IMR-90 (cell line): ENCODE measurements around the gene TP63. TPM values are rescaled to one million over a fixed set of nuclear protein-coding genes. Genes with fewer than 3 reads are reported as not detected.

Source experiments
- ATAC-seq: fragments of 200-7000 bp; cut with Tn5 transposase; 2 replicates; pipeline ENCODE4 v1.9.1; 2020; ENCODE audit warnings: low read depth, mild to moderate bottlenecking, moderate library complexity
- BruUV-seq: library from RNA; stranded (reverse); fragments of 400-500 nt; replicated peaks from 2 replicates; lab custom pipeline; 2021; lab: Mats Ljungman, UMichigan
- CTCF ChIA-PET: fragments of 300-600 bp; formaldehyde crosslinking; extraction: SDS; loops from one replicate; lab custom pipeline; 2021; ENCODE audit warnings: antibody characterized with exemption; lab: Yijun Ruan, JAX
- POLR2A ChIA-PET: fragments of 300-600 bp; sonication (Branson Sonifier 250); formaldehyde crosslinking; loops from one replicate; lab custom pipeline; 2022; ENCODE audit warnings: antibody characterized with exemption; ENCODE audit not compliant: unreplicated experiment; lab: Charles Lee
- DNase-seq: peaks from one replicate; pipeline ENCODE4 v3.0.0; 2013
- H2AFZ ChIP-seq: replicated peaks from 2 replicates; pipeline ENCODE3; 2013; ENCODE audit warnings: low read length, mild to moderate bottlenecking; ENCODE audit not compliant: poor library complexity
- H2AK5ac ChIP-seq: 2 replicates; pipeline ENCODE4 v1.6.1; 2013; ENCODE audit warnings: low read depth, low read length, inconsistent platforms
- H2AK9ac ChIP-seq: replicated peaks from 2 replicates; pipeline ENCODE3; 2013; ENCODE audit warnings: mild to moderate bottlenecking, low read depth, low read length, moderate library complexity; ENCODE audit not compliant: poor library complexity
- H2BK120ac ChIP-seq: 2 replicates; pipeline ENCODE4 v1.6.1; 2013; ENCODE audit warnings: low read depth, low read length, inconsistent platforms
- H2BK15ac ChIP-seq: 3 replicates; pipeline ENCODE4 v1.6.1; 2013; ENCODE audit warnings: low read depth, low read length, inconsistent platforms
- H2BK20ac ChIP-seq: 2 replicates; pipeline ENCODE4 v1.6.1; 2013; ENCODE audit warnings: low read depth, mild to moderate bottlenecking, inconsistent platforms, low read length, moderate library complexity
- H2BK5ac ChIP-seq: 2 replicates; pipeline ENCODE4 v1.6.1; 2013; ENCODE audit warnings: mild to moderate bottlenecking, low read depth, low read length, inconsistent platforms; ENCODE audit not compliant: poor library complexity, severe bottlenecking
- H3K14ac ChIP-seq: replicated peaks from 2 replicates; pipeline ENCODE4 v1.6.1; 2013; ENCODE audit warnings: low read depth, low read length, inconsistent platforms
- H3K18ac ChIP-seq: 2 replicates; pipeline ENCODE4 v1.6.1; 2013; ENCODE audit warnings: low read depth, low read length, control low read depth
- H3K23ac ChIP-seq: 2 replicates; pipeline ENCODE4 v1.6.1; 2013; ENCODE audit warnings: low read depth, low read length, inconsistent platforms
- H3K27ac ChIP-seq: 2 replicates; pipeline ENCODE4 v1.5.1; 2013; ENCODE audit warnings: mild to moderate bottlenecking, control low read depth, low read length; ENCODE audit not compliant: insufficient read depth
- H3K27me3 ChIP-seq: 2 replicates; pipeline ENCODE4 v1.6.1; 2013; ENCODE audit warnings: low read length; ENCODE audit not compliant: control insufficient read depth, insufficient read depth
- H3K36me3 ChIP-seq: 2 replicates; pipeline ENCODE4 v1.6.1; 2013; ENCODE audit warnings: low read length, mixed read lengths; ENCODE audit not compliant: control insufficient read depth, insufficient read depth
- H3K4ac ChIP-seq: 2 replicates; pipeline ENCODE4 v1.6.1; 2013; ENCODE audit warnings: low read depth, low read length, inconsistent platforms
- H3K4me1 ChIP-seq: 2 replicates; pipeline ENCODE4 v1.6.1; 2013; ENCODE audit warnings: low read length, mixed read lengths; ENCODE audit not compliant: control insufficient read depth, insufficient read depth
- H3K4me2 ChIP-seq: 2 replicates; pipeline ENCODE4 v1.6.1; 2013; ENCODE audit warnings: low read depth, mild to moderate bottlenecking, control low read depth, low read length, moderate library complexity
- H3K4me3 ChIP-seq: 2 replicates; pipeline ENCODE4 v1.5.1; 2013; ENCODE audit warnings: low read depth, mild to moderate bottlenecking, control low read depth, low read length, moderate library complexity; ENCODE audit not compliant: insufficient read depth
- H3K56ac ChIP-seq: 2 replicates; pipeline ENCODE4 v1.6.1; 2013; ENCODE audit warnings: low read length, inconsistent platforms; ENCODE audit not compliant: insufficient read depth; ENCODE audit errors: extremely low read depth
- H3K79me1 ChIP-seq, 2 experiments: 2 replicates each; pipeline ENCODE4 v1.6.1; 2013; ENCODE audit warnings: low read length in 2 of 2, inconsistent platforms in 1 of 2, low read depth in 1 of 2
- H3K9ac ChIP-seq: 2 replicates; pipeline ENCODE4 v1.6.1; 2013; ENCODE audit warnings: low read depth, low read length, control low read depth
- H3K9me1 ChIP-seq: 2 replicates; pipeline ENCODE4 v1.6.1; 2013; ENCODE audit warnings: low read length, inconsistent platforms; ENCODE audit not compliant: insufficient read depth
- H3K9me3 ChIP-seq: 2 replicates; pipeline ENCODE4 v1.6.1; 2013; ENCODE audit warnings: low read length; ENCODE audit not compliant: control insufficient read depth, insufficient read depth
- H4K20me1 ChIP-seq: 2 replicates; pipeline ENCODE4 v1.6.1; 2013; ENCODE audit warnings: low read length, inconsistent platforms; ENCODE audit not compliant: insufficient read depth
- H4K5ac ChIP-seq: 2 replicates; pipeline ENCODE4 v1.6.1; 2013; ENCODE audit warnings: mild to moderate bottlenecking, low read depth, low read length, control low read depth
- H4K8ac ChIP-seq, 2 experiments: 2 replicates each; pipeline ENCODE4 v1.6.1; 2013; ENCODE audit warnings: low read depth in 2 of 2, low read length in 2 of 2, control low read depth in 1 of 2, inconsistent platforms in 1 of 2
- H4K91ac ChIP-seq: 2 replicates; pipeline ENCODE4 v1.6.1; 2013; ENCODE audit warnings: low read depth, low read length, inconsistent platforms; ENCODE audit not compliant: insufficient read depth
- BHLHE40 ChIP-seq: fragments of 150-350 bp; IDR thresholded peaks from 2 replicates; pipeline ENCODE4 v1.6.1; 2016; ENCODE audit warnings: mild to moderate bottlenecking, low read depth, low read length
- CTCF ChIP-seq: conservative IDR thresholded peaks from 2 replicates; pipeline ENCODE4 v1.5.1; 2012; ENCODE audit warnings: mild to moderate bottlenecking, low read depth, low read length, improper control_type of control experiment
- MXI1 ChIP-seq: IDR thresholded peaks from 2 replicates; pipeline ENCODE4 v1.6.1; 2012; ENCODE audit warnings: low read depth, mild to moderate bottlenecking, low read length, moderate library complexity, borderline replicate concordance
- POLR2A ChIP-seq: IDR thresholded peaks from 2 replicates; pipeline ENCODE4 v1.6.1; 2012; ENCODE audit warnings: mild to moderate bottlenecking, low read depth, low read length
- RCOR1 ChIP-seq: IDR thresholded peaks from 2 replicates; pipeline ENCODE4 v1.6.1; 2012; ENCODE audit warnings: mild to moderate bottlenecking, low read length, improper control_type of control experiment; ENCODE audit not compliant: insufficient replicate concordance
- RFX5 ChIP-seq: IDR thresholded peaks from 2 replicates; pipeline ENCODE4 v1.8.0; 2012; ENCODE audit warnings: low read depth, mild to moderate bottlenecking, low read length, moderate library complexity
- SMC3 ChIP-seq: fragments of 150-350 bp; IDR thresholded peaks from 2 replicates; pipeline ENCODE4 v1.6.1; 2016; ENCODE audit warnings: low read depth, mild to moderate bottlenecking, antibody characterized with exemption, low read length, moderate library complexity
- WGBS, 2 experiments: methylation state at CpG; one replicate each; pipeline versions ENCODE4 v1.1.5 to v1.1.7; 2013; ENCODE audit warnings: missing lambda C conversion rate in 2 of 2; ENCODE audit not compliant: insufficient read length in 1 of 2; ENCODE audit errors: extremely low coverage in 2 of 2; 5-methylcytosine and 5-hydroxymethylcytosine counted together
- dilution Hi-C: fragments of 300-500 bp; cut with HindIII; formaldehyde crosslinking; loops from one replicate; pipeline ENCODE4 v1.14.3; 2018; ENCODE audit warnings: low sequenced_read_pairs; ENCODE audit not compliant: unreplicated experiment
- in situ Hi-C: fragments of 300-500 bp; cut with MboI; formaldehyde crosslinking; loops from 3 replicates; pipeline ENCODE4 v1.14.3; 2019; ENCODE audit warnings: low sequenced_read_pairs, inconsistent platforms, mixed read lengths
- intact Hi-C: fragments of 100-400 bp; cut with micrococcal nuclease; formaldehyde crosslinking; loops from 2 replicates; pipeline ENCODE4 v1.10.0; 2022
- polyA plus RNA-seq, 3 experiments: library from polyadenylated mRNA; depleted of rRNA; stranded (reverse); fragments of >200 nt; gene quantifications; 2 replicates each; pipeline ENCODE4 v1.2.3, GENCODE V29; 2012; ENCODE audit warnings: low replicate concordance in 1 of 3
- total RNA-seq: library from RNA; depleted of rRNA; stranded (reverse); fragments of >200 nt; gene quantifications from 2 replicates; pipeline ENCODE4 v1.2.3, GENCODE V29; 2012

TP63 gene
- total and polyA plus RNA-seq, 2 of the 4 experiments (the other 2 are of a cell fraction) = not detected

GRCh38 chr3:189695400-189695799, 64.2 kb downstream of the TP63 start:
- intact Hi-C loops (no loop called here), dilution Hi-C loops (no loop called here), in situ Hi-C loops (no loop called here)
- ATAC-seq = no peak
- Histone ChIP-seq H3K27me3 (no peaks in the 10 kb centered on the region; the same call in 1 of the 2 replicates), H4K91ac (no peak overlapping the region), H3K4me3 (no peak overlapping the region), H4K20me1 (no peaks in the 10 kb centered on the region), H2AK5ac (no peak overlapping the region), H3K23ac (no peak overlapping the region), H2BK5ac (no peak overlapping the region), H3K79me1 (no peaks in the 10 kb centered on the region), H3K9me1 (no peaks in the 10 kb centered on the region), H2BK20ac (no peak overlapping the region), H3K27ac (no peak overlapping the region), H2BK15ac (no peak overlapping the region), H4K8ac (no peak overlapping the region), H3K4me1 (no peaks in the 10 kb centered on the region), H2BK120ac (no peak overlapping the region), H2AFZ (no peak overlapping the region), H4K5ac (no peak overlapping the region), H3K4ac (no peak overlapping the region), H3K9ac (no peak overlapping the region), H3K14ac (no peak overlapping the region), H2AK9ac (no peak overlapping the region), H3K18ac (no peak overlapping the region), H3K36me3 (no peaks in the 10 kb centered on the region), H3K9me3 (no peaks in the 10 kb centered on the region), H3K56ac (no peak overlapping the region), H3K4me2 (no peak overlapping the region)
- TF ChIP-seq MXI1 (no peak), SMC3 (no peak), CTCF (no peak), POLR2A (no peak), BHLHE40 (no peak), RFX5 (no peak), RCOR1 (no peak)
- DNase-seq = no peak
- ChIA-PET POLR2A (no interaction called here), CTCF (no interaction called here)
- no CpG with 5 or more reads among the region's 2 CpGs for WGBS, 2 experiments
- BruUV-seq = no TSS peak
